ENCODE measurements around the gene GYPC.

The GYPC gene

DNA sequence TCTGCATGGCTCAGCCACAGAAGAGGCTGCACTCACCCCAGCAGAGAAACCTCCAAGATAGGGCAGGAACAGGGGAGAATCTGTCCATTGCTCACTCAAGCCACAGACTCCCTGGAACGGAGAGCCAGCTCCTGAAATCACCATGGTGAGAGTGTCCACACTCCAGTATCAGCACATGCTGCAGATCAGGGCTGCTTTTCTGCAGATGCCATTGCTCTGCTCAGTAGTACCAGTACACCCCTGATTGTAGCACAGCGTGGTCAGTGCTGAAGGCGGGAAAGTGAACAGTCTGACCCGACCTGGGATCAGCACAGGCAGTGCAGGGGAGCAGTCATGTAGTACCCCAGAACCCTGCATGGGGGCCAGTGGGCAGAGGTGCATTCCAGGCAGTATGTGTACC is 73.9 kb downstream of the GYPC start:
- no peak for DNase-seq (ENCODE audit: low read depth in 2 of 2, low spot score in 1 of 2)

DNA sequence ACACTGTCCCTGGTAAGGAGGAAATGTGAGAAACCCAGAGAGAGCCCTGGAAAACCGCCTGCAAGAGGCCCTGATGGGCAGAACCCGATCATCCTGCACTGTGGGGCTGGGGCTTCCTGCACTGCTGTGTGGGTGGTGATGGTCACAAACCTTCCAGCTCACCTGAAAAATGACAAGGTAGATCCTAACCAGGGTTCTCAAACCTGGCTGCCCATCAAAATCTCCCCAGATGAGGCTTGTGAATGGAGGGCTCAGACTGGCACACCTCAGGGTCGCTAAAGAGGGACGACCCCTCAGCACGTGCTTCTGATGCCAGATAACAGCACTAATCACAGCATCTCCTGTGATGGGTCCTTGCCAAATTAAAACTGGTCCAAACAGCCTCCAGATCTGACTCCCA is 74.7 kb downstream of the GYPC start:
- no peak for DNase-seq (ENCODE audit: low read depth in 2 of 2, low spot score in 1 of 2)

DNA sequence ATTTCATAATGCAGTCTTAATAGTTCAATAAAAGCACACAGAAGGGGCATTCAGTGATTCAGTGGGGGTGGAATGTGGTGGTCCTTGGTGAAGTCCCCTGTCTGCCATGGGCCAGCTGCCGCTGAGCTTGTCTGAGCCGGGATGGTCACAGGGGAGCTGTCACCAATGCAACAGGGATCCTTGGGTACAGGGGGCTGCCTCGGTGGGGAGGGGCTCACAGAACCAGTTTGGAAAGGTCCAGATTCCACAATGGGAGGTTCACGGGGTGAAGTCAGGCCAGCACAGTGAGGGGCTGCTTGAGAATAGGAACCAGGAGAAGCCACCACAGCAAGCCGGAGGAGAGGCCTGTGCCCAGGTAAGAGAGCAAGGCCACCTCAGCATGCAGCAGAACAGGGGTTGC is 75.4 kb downstream of the GYPC start:
- no peak for DNase-seq (ENCODE audit: low read depth in 2 of 2, low spot score in 1 of 2)

DNA sequence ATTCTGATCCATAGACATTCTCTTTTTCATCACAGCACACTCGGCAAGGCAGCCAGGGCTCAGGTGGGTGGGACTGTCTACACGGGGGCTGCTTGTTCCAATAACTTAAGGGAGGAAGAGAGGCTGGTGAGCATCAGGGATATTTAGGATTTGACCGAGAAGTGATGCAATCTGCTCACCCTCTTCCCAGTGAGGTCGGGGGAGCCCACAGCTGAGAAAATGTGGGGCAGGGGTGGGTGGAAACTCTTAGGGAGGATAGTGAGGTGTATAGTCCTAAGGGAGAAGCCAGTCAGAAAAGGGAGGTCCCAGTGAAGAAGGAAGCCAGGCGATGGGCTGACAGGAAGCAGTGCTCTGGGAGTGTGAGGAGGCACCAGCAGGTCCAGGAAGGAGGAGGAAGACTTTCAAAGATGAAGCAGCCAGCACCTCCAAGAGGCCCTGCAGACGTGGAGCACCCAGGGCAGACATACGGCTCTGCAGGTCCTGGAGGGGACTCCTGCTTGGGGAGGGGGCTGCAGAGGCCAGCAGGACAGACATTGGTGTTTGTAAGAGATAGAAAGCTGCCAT is 76.8 kb downstream of the GYPC start:
- DNase-seq (ENCODE audit: low read depth in 2 of 2, low spot score in 1 of 2) = no peak

DNA sequence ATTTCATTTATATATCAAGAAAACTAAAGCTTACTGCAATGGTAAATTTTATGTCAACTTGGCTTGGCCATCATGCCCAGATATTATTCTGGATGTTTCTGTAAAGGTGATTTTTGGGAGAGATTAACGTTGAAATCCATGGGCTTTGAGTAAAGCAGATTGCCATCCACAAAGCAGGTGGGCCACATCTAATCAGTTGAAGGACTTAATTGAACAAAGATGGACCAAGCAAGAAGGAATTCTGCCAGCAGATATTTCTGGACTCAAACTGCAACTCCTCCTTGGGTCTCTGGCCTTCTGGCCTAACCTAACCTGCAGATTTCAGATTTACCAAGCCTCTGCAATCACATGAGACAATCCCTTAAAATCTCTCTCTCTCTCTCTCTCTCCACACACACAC is 77.8 kb downstream of the GYPC start:
- DNase-seq (ENCODE audit: low read depth in 2 of 2, low spot score in 1 of 2) = no peak

DNA sequence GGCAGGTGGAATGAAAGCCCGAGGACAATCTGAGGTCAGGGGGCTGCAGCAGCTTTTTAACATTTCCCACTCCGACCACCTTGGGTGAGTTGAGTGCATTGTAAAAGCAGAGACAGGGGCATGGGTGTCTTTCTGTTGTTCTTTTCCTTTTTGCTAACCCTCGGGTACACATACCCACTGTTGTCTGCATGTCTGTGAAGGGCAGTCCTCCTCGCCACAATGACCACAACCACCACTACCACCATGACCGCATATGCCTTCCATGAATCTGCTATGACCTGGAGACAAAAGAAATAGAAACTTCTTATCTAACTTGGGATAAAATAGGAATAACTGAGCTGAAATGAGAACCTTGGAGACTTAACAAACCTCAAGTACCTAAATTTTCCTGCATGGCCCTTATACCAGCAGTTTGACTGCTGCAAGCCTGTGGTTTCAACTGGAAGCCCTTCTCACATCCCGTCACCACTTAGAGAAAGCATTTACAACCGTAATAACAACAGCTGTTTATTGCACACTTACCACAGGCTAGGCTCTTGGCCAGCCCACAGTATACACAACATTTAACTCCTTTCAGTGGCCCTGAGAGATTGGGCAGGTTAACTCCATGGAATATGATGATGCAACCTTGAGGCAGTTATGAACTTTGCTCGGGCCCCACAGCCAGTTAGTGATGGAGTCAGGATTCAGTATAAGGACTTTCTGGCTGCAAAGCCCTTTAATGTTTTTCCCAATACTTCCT is 80.3 kb downstream of the GYPC start:
- no peak for DNase-seq (ENCODE audit: low read depth in 2 of 2, low spot score in 1 of 2)

DNA sequence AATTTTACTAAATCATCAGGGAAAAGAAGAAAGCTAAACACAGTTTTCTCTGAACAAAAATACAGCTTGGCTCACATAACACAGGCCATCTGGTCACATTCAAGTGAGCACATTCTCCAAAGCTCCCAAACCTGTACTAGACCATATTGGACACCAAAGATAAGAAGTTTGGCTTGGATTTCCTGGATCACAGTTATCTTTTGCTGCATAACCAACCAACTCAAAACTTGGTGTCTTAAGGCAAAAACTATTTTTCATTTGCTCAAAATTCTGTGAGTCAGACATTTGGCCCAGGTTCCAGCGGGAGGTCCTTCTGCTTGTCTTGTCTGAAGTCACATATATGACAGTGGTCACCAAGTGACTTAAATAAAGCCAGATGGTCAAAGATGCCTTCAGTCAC is 83.2 kb downstream of the GYPC start:
- no peak for DNase-seq (ENCODE audit: low read depth in 2 of 2, low spot score in 1 of 2)

DNA sequence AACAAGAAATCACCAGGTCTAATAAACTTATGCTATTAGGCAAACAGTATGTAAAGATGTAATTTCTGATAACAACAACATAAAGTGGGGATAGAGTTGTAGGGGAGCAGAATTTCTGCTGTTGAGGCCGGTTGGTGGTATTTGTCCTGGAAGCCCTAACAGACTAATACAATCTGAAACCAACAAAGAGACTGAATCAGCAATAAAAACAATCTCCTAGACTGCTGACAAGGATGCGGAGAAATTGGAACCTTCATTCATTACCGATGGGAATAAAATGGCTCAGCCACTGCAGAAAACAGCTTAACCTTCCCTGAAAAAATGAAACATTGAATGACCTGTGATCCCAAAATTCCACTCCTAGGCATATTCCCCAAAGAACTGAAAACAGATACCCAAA is 88.7 kb downstream of the GYPC start:
- no peak for DNase-seq (ENCODE audit: low read depth in 2 of 2, low spot score in 1 of 2)

Data from stimulated activated CD8-positive, alpha-beta memory T cell treated with anti-CD3 and anti-CD28 coated beads, Interleukin-4, amount 100 ng/mL, for 1 hour (primary cell).